Measurements from ENCODE around the gene ALOX5AP. TPM values are rescaled to one million over a fixed set of nuclear protein-coding genes. Genes with fewer than 3 reads are reported as not detected.

ALOX5AP gene
- total and polyA plus RNA-seq, 9 of the 15 experiments (the other 6 are each of a cell fraction or from before 2014, with no cell fraction given), result 0.31 TPM; not detected in 8

DNA sequence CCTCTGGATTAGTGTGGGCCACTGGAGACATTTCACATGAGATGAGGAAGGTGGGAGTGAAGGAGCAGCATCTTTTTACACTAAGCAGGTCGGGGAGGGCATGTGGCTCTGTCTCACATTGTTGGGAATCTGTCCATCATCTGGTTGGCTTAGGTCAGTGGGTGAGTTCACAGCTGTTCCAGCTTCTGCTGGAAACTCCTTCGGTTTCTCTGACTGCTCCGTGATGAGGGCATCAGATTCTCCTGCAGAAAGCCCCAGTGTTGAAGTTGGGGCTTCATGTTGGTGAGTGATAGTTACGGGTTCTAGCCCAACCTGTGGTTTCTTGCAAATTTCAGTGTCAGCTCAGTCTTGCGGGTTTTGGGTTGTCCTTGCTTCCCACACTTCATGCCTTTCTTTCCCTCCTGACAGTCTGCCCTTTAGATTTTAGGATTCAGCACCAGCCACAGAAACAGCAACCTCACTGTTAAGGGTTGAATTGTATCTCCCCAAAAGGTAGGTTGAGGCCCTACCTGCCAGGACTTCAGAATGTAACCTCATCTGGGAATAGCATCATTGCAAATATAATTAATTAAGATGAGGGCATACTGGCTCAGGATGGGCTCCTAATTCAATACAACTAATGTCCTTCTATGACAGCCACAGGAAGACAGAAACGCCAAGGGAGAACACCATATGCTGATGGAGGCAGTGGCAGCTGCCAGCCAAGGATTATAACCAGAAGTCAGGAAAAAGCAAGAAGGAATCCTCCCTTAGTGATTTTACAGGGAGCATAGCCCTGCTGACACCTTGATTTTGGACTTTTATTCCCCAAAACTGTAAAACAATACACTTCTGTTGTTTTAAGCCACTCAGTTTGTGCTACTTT is 7.6 kb upstream of the ALOX5AP start:
- WGBS (ENCODE audit: insufficient coverage, low coverage, missing lambda C conversion rate), result 0% methylated on average over 6 of the region's 6 CpGs
- CTCF ChIA-PET (ENCODE audit: low intra/inter-chr PET ratio), result no interaction called here
- Histone ChIP-seq H3K79me2 (ENCODE audit: control insufficient read depth, insufficient read depth, low read length) (no peaks in the 10 kb centered on the region), H4K20me1 (replicated peaks; ENCODE audit: control insufficient read depth, insufficient read depth, low read length) (no peaks in the 10 kb centered on the region), H2AFZ (ENCODE audit: low read depth, low read length) (no peak overlapping the region), H3K4me3 (no peak overlapping the region), H3K27ac (ENCODE audit: extremely low read depth, low read depth, low read length) (no peak overlapping the region), H3K4me2 (ENCODE audit: insufficient read depth, low read length) (no peak overlapping the region), H3K36me3 (ENCODE audit: control insufficient read depth, insufficient read depth, low read length) (no peaks in the 10 kb centered on the region), H3K9me1 (ENCODE audit: control insufficient read depth, insufficient read depth, low read length) (no peaks in the 10 kb centered on the region), H3K4me1 (replicated peaks in 1 of 2; ENCODE audit: control insufficient read depth in 2 of 2, insufficient read depth in 2 of 2, low read length in 2 of 2) (0 out of 5 replicates have a peak, but pooled peaks cover 0 to 5% of the 10 kb centered on the region in 2 experiments), H3K9me3 (replicated peaks; ENCODE audit: control insufficient read depth, insufficient read depth, low read depth, low read length) (no peaks in the 10 kb centered on the region), H3K9ac (ENCODE audit: insufficient read depth in 1 of 2, low read depth in 2 of 2, low read length in 2 of 2) (no peak overlapping the region), H3K27me3 (ENCODE audit: control insufficient read depth in 2 of 2, insufficient read depth in 2 of 2, low read length in 2 of 2) (peaks cover 2 to 28% of the 10 kb centered on the region in 2 experiments; a peak in 3 of 5 replicates)
- no peak for FAIRE-seq
- intact Hi-C loops (cut with micrococcal nuclease) (no loop called here), in situ Hi-C loops (cut with MboI) (no loop called here)
- no peak for DNase-seq (ENCODE audit: extremely low read depth in 1 of 4, low spot score in 3 of 4)
- BruUV-seq (replicated peaks), result no TSS peak
- POLR2A ChIA-PET, result no interaction called here
- ATAC-seq, result no peak
- TF ChIP-seq FUS (optimal IDR thresholded peaks at IDR 0.05; ENCODE audit: low read depth, low read length) (no peak), NELFE (IDR thresholded peaks at IDR 0.05; ENCODE audit: insufficient read depth, insufficient read length) (no peak), CHD4 (IDR thresholded peaks at IDR 0.05; ENCODE audit: insufficient read depth, insufficient replicate concordance, low read depth, low read length, poor library complexity, severe bottlenecking) (no peak), SREBF1 (IDR thresholded peaks at IDR 0.05; ENCODE audit: borderline replicate concordance, low read depth, low read length) (no peak), SIRT6 (IDR thresholded peaks at IDR 0.05; ENCODE audit: low read depth, low read length) (no peak)
- TF ChIP-seq, protein P1, sequence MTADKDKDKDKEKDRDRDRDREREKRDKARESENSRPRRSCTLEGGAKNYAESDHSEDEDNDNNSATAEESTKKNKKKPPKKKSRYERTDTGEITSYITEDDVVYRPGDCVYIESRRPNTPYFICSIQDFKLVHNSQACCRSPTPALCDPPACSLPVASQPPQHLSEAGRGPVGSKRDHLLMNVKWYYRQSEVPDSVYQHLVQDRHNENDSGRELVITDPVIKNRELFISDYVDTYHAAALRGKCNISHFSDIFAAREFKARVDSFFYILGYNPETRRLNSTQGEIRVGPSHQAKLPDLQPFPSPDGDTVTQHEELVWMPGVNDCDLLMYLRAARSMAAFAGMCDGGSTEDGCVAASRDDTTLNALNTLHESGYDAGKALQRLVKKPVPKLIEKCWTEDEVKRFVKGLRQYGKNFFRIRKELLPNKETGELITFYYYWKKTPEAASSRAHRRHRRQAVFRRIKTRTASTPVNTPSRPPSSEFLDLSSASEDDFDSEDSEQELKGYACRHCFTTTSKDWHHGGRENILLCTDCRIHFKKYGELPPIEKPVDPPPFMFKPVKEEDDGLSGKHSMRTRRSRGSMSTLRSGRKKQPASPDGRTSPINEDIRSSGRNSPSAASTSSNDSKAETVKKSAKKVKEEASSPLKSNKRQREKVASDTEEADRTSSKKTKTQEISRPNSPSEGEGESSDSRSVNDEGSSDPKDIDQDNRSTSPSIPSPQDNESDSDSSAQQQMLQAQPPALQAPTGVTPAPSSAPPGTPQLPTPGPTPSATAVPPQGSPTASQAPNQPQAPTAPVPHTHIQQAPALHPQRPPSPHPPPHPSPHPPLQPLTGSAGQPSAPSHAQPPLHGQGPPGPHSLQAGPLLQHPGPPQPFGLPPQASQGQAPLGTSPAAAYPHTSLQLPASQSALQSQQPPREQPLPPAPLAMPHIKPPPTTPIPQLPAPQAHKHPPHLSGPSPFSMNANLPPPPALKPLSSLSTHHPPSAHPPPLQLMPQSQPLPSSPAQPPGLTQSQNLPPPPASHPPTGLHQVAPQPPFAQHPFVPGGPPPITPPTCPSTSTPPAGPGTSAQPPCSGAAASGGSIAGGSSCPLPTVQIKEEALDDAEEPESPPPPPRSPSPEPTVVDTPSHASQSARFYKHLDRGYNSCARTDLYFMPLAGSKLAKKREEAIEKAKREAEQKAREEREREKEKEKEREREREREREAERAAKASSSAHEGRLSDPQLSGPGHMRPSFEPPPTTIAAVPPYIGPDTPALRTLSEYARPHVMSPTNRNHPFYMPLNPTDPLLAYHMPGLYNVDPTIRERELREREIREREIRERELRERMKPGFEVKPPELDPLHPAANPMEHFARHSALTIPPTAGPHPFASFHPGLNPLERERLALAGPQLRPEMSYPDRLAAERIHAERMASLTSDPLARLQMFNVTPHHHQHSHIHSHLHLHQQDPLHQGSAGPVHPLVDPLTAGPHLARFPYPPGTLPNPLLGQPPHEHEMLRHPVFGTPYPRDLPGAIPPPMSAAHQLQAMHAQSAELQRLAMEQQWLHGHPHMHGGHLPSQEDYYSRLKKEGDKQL (CRISPR knock-in tag; IDR thresholded peaks at IDR 0.05; ENCODE audit: borderline replicate concordance), result no peak
- TF ChIP-seq, protein P2, sequence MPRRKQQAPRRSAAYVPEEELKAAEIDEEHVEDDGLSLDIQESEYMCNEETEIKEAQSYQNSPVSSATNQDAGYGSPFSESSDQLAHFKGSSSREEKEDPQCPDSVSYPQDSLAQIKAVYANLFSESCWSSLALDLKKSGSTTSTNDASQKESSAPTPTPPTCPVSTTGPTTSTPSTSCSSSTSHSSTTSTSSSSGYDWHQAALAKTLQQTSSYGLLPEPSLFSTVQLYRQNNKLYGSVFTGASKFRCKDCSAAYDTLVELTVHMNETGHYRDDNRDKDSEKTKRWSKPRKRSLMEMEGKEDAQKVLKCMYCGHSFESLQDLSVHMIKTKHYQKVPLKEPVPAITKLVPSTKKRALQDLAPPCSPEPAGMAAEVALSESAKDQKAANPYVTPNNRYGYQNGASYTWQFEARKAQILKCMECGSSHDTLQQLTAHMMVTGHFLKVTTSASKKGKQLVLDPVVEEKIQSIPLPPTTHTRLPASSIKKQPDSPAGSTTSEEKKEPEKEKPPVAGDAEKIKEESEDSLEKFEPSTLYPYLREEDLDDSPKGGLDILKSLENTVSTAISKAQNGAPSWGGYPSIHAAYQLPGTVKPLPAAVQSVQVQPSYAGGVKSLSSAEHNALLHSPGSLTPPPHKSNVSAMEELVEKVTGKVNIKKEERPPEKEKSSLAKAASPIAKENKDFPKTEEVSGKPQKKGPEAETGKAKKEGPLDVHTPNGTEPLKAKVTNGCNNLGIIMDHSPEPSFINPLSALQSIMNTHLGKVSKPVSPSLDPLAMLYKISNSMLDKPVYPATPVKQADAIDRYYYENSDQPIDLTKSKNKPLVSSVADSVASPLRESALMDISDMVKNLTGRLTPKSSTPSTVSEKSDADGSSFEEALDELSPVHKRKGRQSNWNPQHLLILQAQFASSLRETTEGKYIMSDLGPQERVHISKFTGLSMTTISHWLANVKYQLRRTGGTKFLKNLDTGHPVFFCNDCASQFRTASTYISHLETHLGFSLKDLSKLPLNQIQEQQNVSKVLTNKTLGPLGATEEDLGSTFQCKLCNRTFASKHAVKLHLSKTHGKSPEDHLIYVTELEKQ (CRISPR knock-in tag; IDR thresholded peaks at IDR 0.05), result no peak
- TF ChIP-seq, protein P3, sequence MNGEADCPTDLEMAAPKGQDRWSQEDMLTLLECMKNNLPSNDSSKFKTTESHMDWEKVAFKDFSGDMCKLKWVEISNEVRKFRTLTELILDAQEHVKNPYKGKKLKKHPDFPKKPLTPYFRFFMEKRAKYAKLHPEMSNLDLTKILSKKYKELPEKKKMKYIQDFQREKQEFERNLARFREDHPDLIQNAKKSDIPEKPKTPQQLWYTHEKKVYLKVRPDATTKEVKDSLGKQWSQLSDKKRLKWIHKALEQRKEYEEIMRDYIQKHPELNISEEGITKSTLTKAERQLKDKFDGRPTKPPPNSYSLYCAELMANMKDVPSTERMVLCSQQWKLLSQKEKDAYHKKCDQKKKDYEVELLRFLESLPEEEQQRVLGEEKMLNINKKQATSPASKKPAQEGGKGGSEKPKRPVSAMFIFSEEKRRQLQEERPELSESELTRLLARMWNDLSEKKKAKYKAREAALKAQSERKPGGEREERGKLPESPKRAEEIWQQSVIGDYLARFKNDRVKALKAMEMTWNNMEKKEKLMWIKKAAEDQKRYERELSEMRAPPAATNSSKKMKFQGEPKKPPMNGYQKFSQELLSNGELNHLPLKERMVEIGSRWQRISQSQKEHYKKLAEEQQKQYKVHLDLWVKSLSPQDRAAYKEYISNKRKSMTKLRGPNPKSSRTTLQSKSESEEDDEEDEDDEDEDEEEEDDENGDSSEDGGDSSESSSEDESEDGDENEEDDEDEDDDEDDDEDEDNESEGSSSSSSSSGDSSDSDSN (IDR thresholded peaks at IDR 0.05; ENCODE audit: borderline replicate concordance in 1 of 2, low read depth in 2 of 2, low read length in 2 of 2), result no peak

Measured in K562 (cell line).